RPMI8226 (cell line): ENCODE measurements around the gene MBNL3.
A peak's percentile ranks its signal among the peaks of the same experiment; 100 is the strongest.

Experiments
- DNase-seq: peaks from one replicate; pipeline ENCODE4 v3.0.0-alpha.2; 2015

The MBNL3 gene

GRCh38 chrX:132488819-132489577, at the start of gene MBNL3:
Gene MBNL3 (minus strand): TSS chrX:132489038. CDS start chrX:132439611, 49,427 bp downstream.
- peak; percentile 82 for DNase-seq

DNA sequence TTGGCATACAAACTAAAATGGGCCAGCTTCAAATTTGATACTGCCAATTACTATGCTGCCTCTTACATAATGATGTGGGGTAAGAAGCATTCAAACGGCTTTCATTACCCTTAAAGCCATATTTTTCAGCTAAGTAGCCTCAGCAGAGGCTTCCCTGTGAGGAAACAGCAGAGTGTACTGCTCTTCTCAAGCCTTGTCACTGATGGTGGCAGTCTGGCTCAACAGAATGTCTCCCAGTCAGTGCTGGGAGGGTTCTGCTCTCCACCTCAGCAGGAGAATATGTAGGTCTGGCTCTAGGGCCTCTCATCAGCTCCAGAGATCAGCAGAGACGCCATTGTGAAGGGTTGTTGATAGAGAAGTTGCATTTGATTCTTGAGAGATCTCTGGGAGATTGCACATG, 44.6 kb upstream of the MBNL3 start:
- no peak for DNase-seq

- no peak for DNase-seq
Observed at GRCh38 chrX:132532913-132533312, 44.1 kb upstream of the MBNL3 start.

GRCh38 chrX:132532097-132532496, 43.3 kb upstream of the MBNL3 start:
- no peak for DNase-seq

- DNase-seq = no peak
Observed at GRCh38 chrX:132520792-132521191, 32.0 kb upstream of the MBNL3 start.

GRCh38 chrX:132520213-132520612, 31.4 kb upstream of the MBNL3 start:
- DNase-seq = no peak

GRCh38 chrX:132518401-132518800, 29.6 kb upstream of the MBNL3 start:
- DNase-seq = no peak

DNA sequence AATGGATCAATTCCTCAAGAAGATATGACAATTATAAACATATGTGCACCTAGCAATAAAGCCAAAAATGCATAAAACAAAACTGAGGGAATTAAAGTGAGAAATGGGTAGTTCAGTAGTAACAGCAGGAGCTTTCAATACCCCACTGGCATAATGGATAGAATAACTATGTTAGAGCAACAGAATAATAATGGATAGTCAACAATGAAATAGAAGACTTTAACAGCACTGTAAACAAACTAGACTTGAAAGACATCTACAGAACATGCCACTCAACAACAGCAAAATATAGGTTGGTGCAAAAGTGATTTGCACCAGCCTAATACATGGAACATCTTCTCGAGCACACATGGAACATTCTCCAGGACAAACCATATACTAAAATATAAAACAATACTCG, 20.0 kb upstream of the MBNL3 start:
- no peak for DNase-seq

DNA sequence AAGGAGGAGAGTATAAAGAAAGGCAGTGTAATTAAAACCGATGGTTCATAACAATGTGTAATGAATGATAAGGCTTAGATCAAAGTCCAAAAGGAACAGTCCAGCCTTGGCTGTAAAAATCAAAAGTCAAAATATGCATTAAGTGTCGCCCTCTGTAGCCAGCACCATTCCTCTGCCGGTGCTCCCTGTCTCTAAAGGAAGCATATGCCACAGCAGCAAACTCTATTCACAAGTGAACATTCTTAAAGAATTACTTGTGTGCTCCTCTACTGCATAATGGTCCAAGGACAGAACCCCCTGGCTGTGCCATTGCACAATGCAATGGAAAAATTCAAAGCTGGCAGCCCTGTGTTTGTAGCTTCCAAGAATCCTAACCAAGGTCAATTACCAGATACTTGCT, 16.3 kb upstream of the MBNL3 start:
- no peak for DNase-seq

- no peak for DNase-seq
Observed at GRCh38 chrX:132504417-132504816, 15.6 kb upstream of the MBNL3 start.

- DNase-seq = no peak
Observed at GRCh38 chrX:132501606-132502005, 12.8 kb upstream of the MBNL3 start.

GRCh38 chrX:132497432-132497831, 8.6 kb upstream of the MBNL3 start:
- no peak for DNase-seq

GRCh38 chrX:132493095-132493494, 4.3 kb upstream of the MBNL3 start:
- DNase-seq = no peak

DNA sequence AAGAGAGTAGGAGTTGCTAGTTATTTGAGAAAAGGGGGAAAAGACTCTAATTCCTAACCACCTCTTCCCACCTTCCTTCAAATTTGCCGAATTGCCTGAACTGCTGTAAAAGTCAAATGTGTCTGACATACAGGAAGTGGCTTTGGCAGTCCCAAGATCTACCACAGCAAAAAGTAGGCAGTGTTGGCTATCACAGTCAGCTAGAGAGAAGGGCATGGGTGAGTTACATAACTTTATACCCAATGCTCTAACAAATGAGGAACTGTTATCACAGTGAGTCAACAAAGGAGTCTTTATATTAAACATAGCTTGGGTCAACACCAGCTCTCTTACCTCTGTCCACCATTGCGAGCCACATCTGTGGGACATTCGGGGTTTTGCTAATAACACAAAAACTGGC, 2.4 kb upstream of the MBNL3 start:
- peak; percentile 75 for DNase-seq

GRCh38 chrX:132489578-132490419, 961 bp upstream of the MBNL3 start:
- DNase-seq = peak; percentile 76

- DNase-seq = peak; percentile 57
Observed at GRCh38 chrX:132488180-132488705, 595 bp downstream of the MBNL3 start.

DNA sequence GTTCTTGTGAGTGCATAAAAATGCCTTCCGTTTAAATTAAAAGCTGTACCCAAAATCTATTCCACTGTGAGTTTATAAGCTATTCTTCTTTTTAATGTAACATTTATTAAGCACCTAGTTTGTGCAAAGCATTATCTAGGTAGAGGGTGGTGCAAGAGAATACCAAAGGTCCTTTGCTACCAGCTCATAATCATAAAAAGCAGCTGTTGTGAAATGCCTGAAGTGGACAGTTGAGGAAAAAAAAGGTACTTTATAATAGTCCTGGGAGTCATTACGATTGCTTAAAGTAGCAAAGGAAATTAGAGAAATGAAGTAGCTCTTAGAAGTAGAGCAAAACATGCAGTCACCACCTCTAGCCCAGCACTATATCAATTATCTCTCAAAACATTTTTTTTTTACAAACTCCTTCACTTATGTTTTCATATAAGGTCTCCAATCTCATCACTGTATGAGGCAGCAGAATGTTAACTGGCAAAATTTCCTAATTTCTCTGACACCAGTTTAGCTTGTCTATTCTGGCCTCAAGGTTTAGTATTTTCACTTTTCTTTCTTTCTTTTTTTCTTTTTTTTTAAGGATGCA, 2.1 kb downstream of the MBNL3 start:
- no peak for DNase-seq

DNA sequence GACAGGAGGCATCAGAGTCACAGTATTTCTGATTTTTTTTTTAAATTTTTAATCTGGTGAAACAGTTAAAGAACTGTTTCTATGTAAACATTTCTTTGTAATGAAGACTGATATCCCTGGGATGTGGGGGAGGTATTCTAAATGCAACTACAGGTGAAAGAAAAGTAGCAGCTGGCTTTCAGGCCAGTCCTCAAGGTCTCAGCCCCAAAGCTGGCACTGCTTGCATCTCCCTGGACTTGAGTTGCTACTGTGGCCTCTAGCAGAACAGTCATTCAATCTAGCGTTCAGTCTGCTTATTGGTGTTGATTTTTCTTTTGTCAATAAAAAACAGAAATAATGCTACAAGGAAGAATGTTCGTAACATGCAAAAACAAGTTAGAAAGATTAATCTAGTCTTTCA, 4.9 kb downstream of the MBNL3 start:
- peak; percentile 15 for DNase-seq

- DNase-seq = peak; percentile 7
Observed at GRCh38 chrX:132483488-132483887, 5.3 kb downstream of the MBNL3 start.

- DNase-seq = no peak
Observed at GRCh38 chrX:132482632-132483031, 6.2 kb downstream of the MBNL3 start.

DNA sequence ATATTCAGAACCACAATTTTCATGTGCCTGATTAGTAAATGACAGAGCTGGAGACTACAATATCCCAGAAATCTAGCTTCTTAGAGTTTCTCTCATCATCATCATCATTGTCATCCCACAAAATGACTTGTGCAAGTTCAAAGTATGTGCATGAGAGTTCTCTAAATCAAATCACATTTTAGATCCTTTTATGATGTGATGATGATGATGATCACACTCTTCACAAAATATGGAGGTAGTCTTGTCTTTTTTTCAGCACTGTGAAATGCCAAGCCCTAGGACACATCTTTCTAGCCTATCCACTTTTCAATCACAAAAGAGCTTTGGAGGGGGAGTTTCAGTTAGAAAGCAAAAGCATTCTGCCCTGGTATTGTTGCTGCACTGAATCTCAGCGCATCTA, 7.4 kb downstream of the MBNL3 start:
- DNase-seq = peak; percentile 4

- peak; percentile 84 for DNase-seq
Observed at GRCh38 chrX:132480581-132481203, 8.1 kb downstream of the MBNL3 start.
